22Rv1 (cell line): Measurements from ENCODE around the gene CPNE8.

Experiments used
- CTCF ChIP-seq: fragments of 450-650 bp; IDR thresholded peaks from 2 replicates; pipeline ENCODE4 v1.5.1; 2017; ENCODE audit warnings: mild to moderate bottlenecking
- ZFX ChIP-seq: fragments of 450-650 bp; IDR thresholded peaks from 2 replicates; pipeline ENCODE4 v1.6.1; 2017; ENCODE audit warnings: antibody characterized with exemption, borderline replicate concordance

DNA sequence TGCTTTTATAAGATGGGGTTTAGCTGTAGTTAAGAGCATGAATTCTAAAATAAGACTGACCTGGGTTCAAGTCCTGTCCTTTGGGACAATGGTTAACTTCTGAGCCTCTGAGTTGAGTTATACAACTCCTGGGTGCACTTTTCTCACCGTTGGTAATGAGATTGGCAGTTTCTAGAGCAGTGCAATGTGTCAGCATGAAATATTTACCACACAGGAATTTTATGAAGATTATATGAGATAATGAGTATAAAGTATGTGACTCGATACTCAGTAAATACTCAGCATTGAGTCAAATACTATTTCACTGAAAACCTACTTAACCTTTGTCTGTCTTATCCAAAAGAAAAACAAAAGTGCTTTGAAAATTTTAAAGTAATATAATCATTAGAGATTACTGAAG lies 214.2 kb downstream of the CPNE8 start:
- TF ChIP-seq CTCF = no peak
- no peak for TF ChIP-seq ZFX
